ENCODE results near the gene GANAB.

DNA sequence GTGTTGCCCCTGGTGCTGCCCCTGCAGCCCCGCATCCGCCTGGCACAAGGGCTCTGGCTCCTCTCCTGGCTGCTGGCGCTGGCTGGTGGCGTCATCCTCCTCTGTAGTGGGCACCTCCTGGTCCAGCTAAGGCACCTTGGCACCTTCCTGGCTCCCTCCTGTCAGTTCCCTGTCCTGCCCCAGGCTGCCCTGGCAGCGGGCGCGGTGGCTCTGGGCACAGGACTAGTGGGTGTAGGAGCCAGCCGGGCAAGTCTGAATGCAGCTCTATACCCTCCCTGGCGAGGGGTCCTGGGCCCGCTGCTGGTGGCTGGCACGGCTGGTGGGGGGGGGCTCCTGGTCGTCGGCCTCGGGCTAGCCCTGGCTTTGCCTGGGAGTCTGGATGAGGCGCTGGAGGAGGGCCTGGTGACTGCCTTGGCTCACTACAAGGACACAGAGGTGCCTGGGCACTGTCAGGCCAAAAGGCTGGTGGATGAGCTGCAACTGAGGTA lies 33.1 kb downstream of the GANAB start:
- TF ChIP-seq, protein P1, sequence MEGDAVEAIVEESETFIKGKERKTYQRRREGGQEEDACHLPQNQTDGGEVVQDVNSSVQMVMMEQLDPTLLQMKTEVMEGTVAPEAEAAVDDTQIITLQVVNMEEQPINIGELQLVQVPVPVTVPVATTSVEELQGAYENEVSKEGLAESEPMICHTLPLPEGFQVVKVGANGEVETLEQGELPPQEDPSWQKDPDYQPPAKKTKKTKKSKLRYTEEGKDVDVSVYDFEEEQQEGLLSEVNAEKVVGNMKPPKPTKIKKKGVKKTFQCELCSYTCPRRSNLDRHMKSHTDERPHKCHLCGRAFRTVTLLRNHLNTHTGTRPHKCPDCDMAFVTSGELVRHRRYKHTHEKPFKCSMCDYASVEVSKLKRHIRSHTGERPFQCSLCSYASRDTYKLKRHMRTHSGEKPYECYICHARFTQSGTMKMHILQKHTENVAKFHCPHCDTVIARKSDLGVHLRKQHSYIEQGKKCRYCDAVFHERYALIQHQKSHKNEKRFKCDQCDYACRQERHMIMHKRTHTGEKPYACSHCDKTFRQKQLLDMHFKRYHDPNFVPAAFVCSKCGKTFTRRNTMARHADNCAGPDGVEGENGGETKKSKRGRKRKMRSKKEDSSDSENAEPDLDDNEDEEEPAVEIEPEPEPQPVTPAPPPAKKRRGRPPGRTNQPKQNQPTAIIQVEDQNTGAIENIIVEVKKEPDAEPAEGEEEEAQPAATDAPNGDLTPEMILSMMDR (IDR thresholded peaks at IDR 0.05) = no peak
- TF ChIP-seq POLR2A (IDR thresholded peaks at IDR 0.05) = peak in 1 of 2 donors; percentile 4

Data from uterus (tissue), 2 donors.